Effector memory CD8-positive, alpha-beta T cell (primary cell): ENCODE measurements around the gene BMAL1.

ENCODE experiments used
- ATAC-seq: fragments of 150-1000 bp; cut with Tn5 transposase; replicated peaks from 2 replicates; pipeline ENCODE4 v1.10.0; 2021; ENCODE audit warnings: mild to moderate bottlenecking, moderate library complexity
- DNase-seq, 3 experiments: peaks; one replicate each; pipeline ENCODE4 v3.0.0; 2021
- H3K27ac Mint-ChIP-seq, 2 donors: one replicate each; pipeline ENCODE4 v1.8.0; 2022; ENCODE audit warnings: mild to moderate bottlenecking in 2 of 2, mixed read lengths in 2 of 2, moderate library complexity in 2 of 2
- H3K27me3 Mint-ChIP-seq, 2 donors: one replicate each; pipeline ENCODE4 v1.8.0; 2022; ENCODE audit warnings: mixed read lengths in 2 of 2
- H3K36me3 Mint-ChIP-seq: one replicate; pipeline ENCODE4 v1.8.0; 2022; ENCODE audit warnings: mild to moderate bottlenecking, moderate library complexity, mixed read lengths; ENCODE audit not compliant: insufficient read depth
- H3K4me1 Mint-ChIP-seq, 2 donors: one replicate each; pipeline ENCODE4 v1.8.0; 2022; ENCODE audit warnings: low read depth in 2 of 2, mixed read lengths in 2 of 2
- H3K4me3 Mint-ChIP-seq, 2 donors: one replicate each; pipeline ENCODE4 v1.8.0; 2022; ENCODE audit warnings: mild to moderate bottlenecking in 2 of 2, mixed read lengths in 2 of 2, moderate library complexity in 2 of 2
- H3K9me3 Mint-ChIP-seq, 2 donors: one replicate each; pipeline ENCODE4 v1.8.0; 2022; ENCODE audit warnings: mixed read lengths in 2 of 2

BMAL1 gene

GRCh38 chr11:13290221-13290980 is 12.8 kb downstream of the BMAL1 start:
- H3K4me1 Mint-ChIP-seq = peaks cover 71 to 82% of the 10 kb centered on the region in 2 donors
- H3K4me3 Mint-ChIP-seq = peak overlapping the region in 1 of 2 donors; percentile 34
- peak overlapping the region in 1 of 2 donors; percentile 42 for H3K27ac Mint-ChIP-seq
- DNase-seq (no peak), ATAC-seq (no peak)
- H3K36me3 Mint-ChIP-seq = peaks cover 3% of the 10 kb centered on the region
- H3K27me3 Mint-ChIP-seq = no peaks in the 10 kb centered on the region
- no peaks in the 10 kb centered on the region for H3K9me3 Mint-ChIP-seq

DNA sequence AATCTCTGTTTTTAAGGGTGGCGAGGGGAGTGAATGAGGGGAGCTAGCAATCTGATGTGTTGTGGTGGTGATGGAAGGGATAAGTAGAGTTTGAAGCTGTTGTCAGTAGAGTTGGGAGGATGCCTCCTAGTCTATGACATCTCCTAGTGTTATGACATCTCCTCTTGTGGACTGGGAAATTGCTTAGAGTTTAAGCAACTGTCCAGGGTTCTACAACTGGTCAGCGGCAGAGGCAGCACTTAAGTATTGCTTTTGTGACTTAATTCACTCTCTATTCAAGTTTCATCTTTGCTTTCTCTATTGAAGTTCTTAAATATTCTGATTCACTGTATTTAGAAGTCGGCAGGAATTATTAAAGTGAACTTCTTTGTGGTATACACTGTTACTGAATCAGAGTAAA is 13.8 kb downstream of the BMAL1 start:
- Mint-ChIP-seq H3K27me3 (no peaks in the 10 kb centered on the region), H3K4me1 (peaks cover 77 to 88% of the 10 kb centered on the region in 2 donors), H3K4me3 (peak overlapping the region in 1 of 2 donors; percentile 30), H3K27ac (no peak overlapping the region), H3K9me3 (no peaks in the 10 kb centered on the region), H3K36me3 (peaks cover 3% of the 10 kb centered on the region)
- ATAC-seq (no peak), DNase-seq (no peak)

GRCh38 chr11:13291800-13292199 is 14.2 kb downstream of the BMAL1 start:
- Mint-ChIP-seq H3K4me3 (no peak overlapping the region), H3K9me3 (no peaks in the 10 kb centered on the region), H3K27ac (peak overlapping the region in 1 of 2 donors; percentile 36), H3K36me3 (peaks cover 3% of the 10 kb centered on the region), H3K4me1 (peaks cover 80 to 88% of the 10 kb centered on the region in 2 donors), H3K27me3 (no peaks in the 10 kb centered on the region)
- ATAC-seq (no peak), DNase-seq (no peak)

GRCh38 chr11:13292970-13293369 is 15.4 kb downstream of the BMAL1 start:
- ATAC-seq = no peak
- Mint-ChIP-seq H3K4me3 (peak overlapping the region; percentile 9 to 25), H3K9me3 (no peaks in the 10 kb centered on the region), H3K27ac (peak overlapping the region; percentile 33 to 70), H3K36me3 (peaks cover 3% of the 10 kb centered on the region), H3K27me3 (no peaks in the 10 kb centered on the region), H3K4me1 (peaks cover 79 to 88% of the 10 kb centered on the region in 2 donors)
- DNase-seq = no peak

- peak overlapping the region; percentile 63 to 69 for H3K4me3 Mint-ChIP-seq
- ATAC-seq (no peak), DNase-seq (no peak)
- H3K27me3 Mint-ChIP-seq = no peaks in the 10 kb centered on the region
- peaks cover 5% of the 10 kb centered on the region for H3K36me3 Mint-ChIP-seq
- peaks cover 79 to 89% of the 10 kb centered on the region in 2 donors for H3K4me1 Mint-ChIP-seq
- H3K27ac Mint-ChIP-seq = peak overlapping the region; percentile 60 to 70
- no peaks in the 10 kb centered on the region for H3K9me3 Mint-ChIP-seq
These were observed 16.6 kb downstream of the BMAL1 start for GRCh38 chr11:13294178-13294577.

DNA sequence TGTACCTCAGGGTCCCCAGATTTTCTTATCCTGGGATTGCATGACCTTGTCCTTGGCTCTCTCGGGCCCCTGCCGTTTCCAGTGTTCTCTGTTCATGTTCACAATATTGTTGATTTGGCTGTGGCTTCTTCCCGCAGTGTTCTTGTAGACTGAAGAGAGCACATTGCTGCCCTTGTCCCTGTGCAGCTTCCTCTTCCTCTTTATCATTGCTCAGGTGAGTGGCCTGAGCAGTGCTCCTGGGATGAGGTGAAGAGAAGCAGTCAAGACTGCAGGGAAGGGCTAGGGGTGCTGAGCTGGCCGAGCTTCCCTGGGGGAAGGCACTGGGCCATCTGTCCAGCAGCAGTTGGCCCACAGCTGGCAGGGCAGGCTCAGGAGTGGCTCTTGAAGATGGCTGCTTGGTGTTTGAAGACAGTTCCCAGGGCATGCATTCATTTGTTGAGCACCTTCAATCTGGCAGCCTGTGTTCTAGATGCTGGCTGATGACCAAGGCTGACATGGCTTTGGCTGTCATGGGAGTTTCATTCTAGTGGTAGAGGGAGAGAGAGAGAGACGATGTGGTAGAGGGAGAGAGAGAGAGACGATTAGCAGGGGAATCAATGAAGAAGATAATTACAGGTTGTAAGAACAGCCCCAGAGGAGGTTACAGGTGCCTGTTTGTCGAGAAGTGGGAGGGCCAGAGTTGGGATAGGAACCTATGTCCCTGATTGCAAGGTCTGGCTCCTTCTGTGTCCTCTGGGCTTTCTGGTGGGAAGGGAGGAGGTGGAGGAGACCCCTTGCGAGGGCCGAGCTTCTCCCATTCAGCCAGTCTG is 17.4 kb downstream of the BMAL1 start:
- peaks cover 8% of the 10 kb centered on the region for H3K36me3 Mint-ChIP-seq
- no peak for ATAC-seq
- no peaks in the 10 kb centered on the region for H3K9me3 Mint-ChIP-seq
- peak overlapping the region; percentile 63 to 69 for H3K4me3 Mint-ChIP-seq
- H3K27me3 Mint-ChIP-seq = no peaks in the 10 kb centered on the region
- H3K27ac Mint-ChIP-seq = peak overlapping the region; percentile 60 to 82
- no peak for DNase-seq
- H3K4me1 Mint-ChIP-seq = peaks cover 79 to 90% of the 10 kb centered on the region in 2 donors

GRCh38 chr11:13297308-13297916 is 19.8 kb downstream of the BMAL1 start:
- DNase-seq (no peak), ATAC-seq (no peak)
- Mint-ChIP-seq H3K4me3 (peak overlapping the region; percentile 66 to 69), H3K36me3 (peaks cover 10% of the 10 kb centered on the region), H3K27ac (peak overlapping the region; percentile 64 to 78), H3K4me1 (peaks cover 87 to 99% of the 10 kb centered on the region in 2 donors), H3K27me3 (no peaks in the 10 kb centered on the region), H3K9me3 (no peaks in the 10 kb centered on the region)

DNA sequence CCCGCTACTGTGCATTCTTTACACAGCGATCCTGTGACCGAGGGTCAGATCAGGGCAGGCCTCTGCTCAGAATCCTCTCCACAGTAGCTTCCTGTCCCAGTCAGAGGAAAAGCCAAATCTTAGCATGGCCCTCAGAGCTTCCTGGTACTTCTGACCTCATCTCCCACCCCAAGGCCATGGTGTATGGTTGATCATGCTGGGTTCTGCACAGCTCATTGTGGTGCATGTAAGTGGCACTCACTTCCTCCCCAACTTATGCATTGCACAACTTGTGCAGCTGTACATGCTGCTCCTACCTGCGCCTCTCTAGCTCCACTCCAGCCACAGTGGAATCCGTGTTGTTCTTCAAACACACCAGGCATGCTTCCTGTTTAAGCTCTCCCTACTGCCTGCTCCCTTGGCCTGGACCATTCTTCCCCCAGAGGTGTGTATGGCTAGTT is 20.3 kb downstream of the BMAL1 start:
- H3K27me3 Mint-ChIP-seq = no peaks in the 10 kb centered on the region
- H3K4me3 Mint-ChIP-seq = peak overlapping the region; percentile 66 to 69
- H3K9me3 Mint-ChIP-seq = no peaks in the 10 kb centered on the region
- peaks cover 15% of the 10 kb centered on the region for H3K36me3 Mint-ChIP-seq
- peaks cover 88 to 100% of the 10 kb centered on the region in 2 donors for H3K4me1 Mint-ChIP-seq
- DNase-seq (no peak), ATAC-seq (peak; percentile 89)
- H3K27ac Mint-ChIP-seq = peak overlapping the region; percentile 36 to 78

DNA sequence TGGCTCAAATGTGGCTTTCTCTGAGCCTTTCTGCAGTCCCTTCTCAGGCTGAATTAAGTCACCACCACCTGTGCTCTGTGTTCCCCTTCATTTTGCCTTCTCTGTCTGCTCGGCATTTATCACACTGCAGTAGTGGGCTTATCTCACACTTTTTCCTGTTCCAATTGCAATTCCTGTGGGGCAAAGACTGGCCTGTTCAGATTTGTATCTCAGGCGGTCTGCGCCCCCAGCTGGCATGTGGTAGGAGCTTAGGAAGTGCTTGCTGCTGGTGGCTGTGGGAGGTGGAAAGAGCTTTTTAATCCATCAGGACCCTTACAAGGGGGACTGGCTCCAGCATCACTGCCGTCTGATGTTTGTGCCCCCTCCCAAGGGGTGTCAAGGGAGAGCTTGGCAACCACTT is 21.2 kb downstream of the BMAL1 start:
- DNase-seq = no peak
- H3K4me3 Mint-ChIP-seq = peak overlapping the region; percentile 23 to 53
- peaks cover 15% of the 10 kb centered on the region for H3K36me3 Mint-ChIP-seq
- H3K4me1 Mint-ChIP-seq = peaks cover 89 to 100% of the 10 kb centered on the region in 2 donors
- H3K27me3 Mint-ChIP-seq = no peaks in the 10 kb centered on the region
- H3K9me3 Mint-ChIP-seq = no peaks in the 10 kb centered on the region
- H3K27ac Mint-ChIP-seq = peak overlapping the region; percentile 78 to 85
- no peak for ATAC-seq

DNA sequence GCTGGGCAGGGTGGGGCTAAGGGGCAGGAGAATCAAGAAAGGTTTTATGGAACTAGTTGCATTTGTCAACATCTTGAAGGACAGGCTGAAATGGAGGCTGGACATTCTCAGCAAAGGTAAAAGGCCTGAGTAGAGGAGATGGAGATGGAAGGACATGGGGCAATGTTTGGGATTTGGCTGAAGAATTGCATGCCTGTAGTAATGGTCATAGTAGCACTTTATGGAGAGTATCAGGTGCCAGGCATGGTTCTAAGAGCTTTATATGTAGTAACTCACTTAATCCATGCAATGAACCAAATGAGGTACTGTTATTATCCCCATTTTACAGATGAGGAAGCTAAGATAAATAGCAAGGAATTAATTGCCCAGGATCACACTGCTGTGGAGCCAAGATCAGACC is 23.9 kb downstream of the BMAL1 start:
- H3K9me3 Mint-ChIP-seq = no peaks in the 10 kb centered on the region
- ATAC-seq = no peak
- H3K4me3 Mint-ChIP-seq = peak overlapping the region; percentile 41 to 58
- H3K27ac Mint-ChIP-seq = peak overlapping the region; percentile 80 to 90
- peaks cover 73 to 79% of the 10 kb centered on the region in 2 donors for H3K4me1 Mint-ChIP-seq
- DNase-seq = no peak
- H3K36me3 Mint-ChIP-seq = peaks cover 15% of the 10 kb centered on the region
- H3K27me3 Mint-ChIP-seq = no peaks in the 10 kb centered on the region

DNA sequence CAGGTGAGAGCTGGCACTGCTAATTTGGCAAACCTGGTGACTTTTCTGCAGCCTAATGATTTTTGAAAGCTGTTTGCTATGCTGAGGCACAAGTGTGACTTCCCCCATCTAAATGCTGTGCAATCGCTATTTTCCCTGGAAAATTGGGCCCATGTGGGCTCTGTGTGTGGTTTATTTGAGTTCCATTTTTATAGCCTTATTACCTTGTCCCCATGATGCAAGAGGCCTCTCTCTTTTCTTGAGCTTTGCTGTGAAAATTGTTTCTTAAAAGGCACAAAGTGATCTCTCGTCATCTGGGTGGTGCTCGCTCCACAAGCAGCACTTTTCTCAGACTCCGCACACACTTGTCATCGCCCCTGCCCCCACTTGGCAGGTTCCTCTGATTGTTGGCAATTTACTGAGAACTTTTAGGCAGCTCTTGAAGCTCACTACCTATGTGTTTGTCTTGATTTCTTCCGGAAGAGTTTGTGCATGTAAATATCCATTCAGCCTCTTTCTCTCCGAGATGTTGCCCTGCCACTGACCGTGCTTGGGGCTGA is 24.9 kb downstream of the BMAL1 start:
- H3K9me3 Mint-ChIP-seq = no peaks in the 10 kb centered on the region
- H3K36me3 Mint-ChIP-seq = peaks cover 15% of the 10 kb centered on the region
- no peak for ATAC-seq
- no peaks in the 10 kb centered on the region for H3K27me3 Mint-ChIP-seq
- DNase-seq = no peak
- H3K27ac Mint-ChIP-seq = peak overlapping the region; percentile 80 to 90
- peaks cover 64 to 69% of the 10 kb centered on the region in 2 donors for H3K4me1 Mint-ChIP-seq
- H3K4me3 Mint-ChIP-seq = peak overlapping the region; percentile 47 to 65

DNA sequence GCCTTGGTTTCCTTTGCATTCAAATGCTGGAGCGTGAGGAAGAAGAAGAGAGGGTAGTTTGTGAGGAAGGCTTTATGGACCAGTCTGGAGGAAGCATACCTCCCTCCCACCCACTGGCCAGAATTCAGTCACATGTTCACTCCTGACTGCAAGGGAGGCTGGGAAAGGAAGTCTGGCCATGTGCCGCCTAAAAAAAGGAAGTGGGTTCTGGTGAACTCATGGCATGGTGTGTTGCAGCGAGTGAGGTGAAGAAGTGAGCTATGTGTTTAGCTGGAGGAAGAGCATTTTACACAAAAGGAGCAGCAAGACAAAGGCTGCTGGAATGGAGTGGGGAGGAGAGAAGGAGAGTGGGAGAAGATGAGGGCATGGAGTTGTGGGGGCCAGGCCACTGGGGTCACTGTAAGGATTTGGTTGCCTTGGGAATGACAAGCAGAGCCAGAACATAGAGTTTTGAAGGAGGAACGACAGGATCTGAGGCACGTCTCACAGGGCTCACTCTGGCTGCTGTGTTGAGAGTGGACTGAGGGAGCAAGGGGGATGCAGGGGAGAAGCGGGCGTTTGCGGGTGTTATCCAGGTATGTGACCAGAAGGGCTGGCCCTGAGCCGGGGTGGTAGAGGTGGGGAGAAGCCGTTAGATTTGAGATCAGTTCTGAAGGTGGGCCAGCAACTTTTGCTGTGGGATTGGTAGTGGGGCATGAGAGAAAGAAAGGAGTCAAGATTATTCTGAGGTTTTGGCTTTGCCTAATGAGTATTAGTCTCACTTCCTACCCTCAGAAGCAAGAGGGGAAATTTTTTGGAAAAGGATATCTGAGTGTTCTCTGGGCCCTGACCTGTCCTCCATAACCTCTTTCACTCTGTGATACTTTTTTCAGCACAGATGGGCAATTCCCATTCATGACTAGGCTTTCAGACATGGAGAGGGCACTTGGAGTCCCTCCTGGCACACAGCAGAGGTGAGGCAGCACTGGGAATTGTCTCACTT is 26.4 kb downstream of the BMAL1 start:
- Mint-ChIP-seq H3K27ac (peak overlapping the region; percentile 59 to 80), H3K9me3 (no peaks in the 10 kb centered on the region), H3K36me3 (peaks cover 12% of the 10 kb centered on the region), H3K4me1 (peaks cover 52 to 54% of the 10 kb centered on the region in 2 donors), H3K4me3 (peak overlapping the region; percentile 47 to 65), H3K27me3 (no peaks in the 10 kb centered on the region)
- DNase-seq (no peak), ATAC-seq (peak; percentile 51)
